B cell (primary cell): ENCODE results near the gene TBR1. TPM values are rescaled to one million over a fixed set of nuclear protein-coding genes. Genes with fewer than 3 reads are reported as not detected.

ENCODE experiments used
- ATAC-seq: fragments of 200-7000 bp; cut with Tn5 transposase; one replicate; pipeline ENCODE4 v1.10.0; 2021; ENCODE audit warnings: low read depth, mild to moderate bottlenecking, moderate number of reproducible peaks, moderate library complexity
- CTCF ChIA-PET: fragments of 350-600 bp; sonication (Branson Sonifier 250); formaldehyde crosslinking; loops from one replicate; lab custom pipeline; 2021; ENCODE audit warnings: antibody characterized with exemption, inconsistent platforms; lab: Charles Lee
- POLR2A ChIA-PET: fragments of 350-600 bp; sonication (Branson Sonifier 250); formaldehyde crosslinking; loops from one replicate; lab custom pipeline; 2021; ENCODE audit warnings: antibody characterized with exemption; lab: Charles Lee
- DNase-seq: peaks from one replicate; pipeline ENCODE4 v3.0.0; 2013
- H2AFZ ChIP-seq: 2 replicates; pipeline ENCODE4 v1.6.1; 2012; ENCODE audit warnings: mild to moderate bottlenecking, low read depth, low read length; ENCODE audit not compliant: insufficient read depth, poor library complexity, severe bottlenecking
- H3K27ac ChIP-seq, 2 donors: 1 replicate in 1 of 2; 2 replicates in 1 of 2; pipeline ENCODE4 v1.5.1; 2012 to 2013; ENCODE audit warnings: low read length in 2 of 2, mild to moderate bottlenecking in 2 of 2, moderate library complexity in 1 of 2
- H3K27me3 ChIP-seq, 4 experiments: fragments of 200-600 bp in 1 of 4; sonication (generic) in 1 of 4; replicated peaks in 1 of 4; 1 replicate in 2 of 4; 2 replicates in 2 of 4; pipeline versions ENCODE4 v1.6.1 to v1.7.0; 2013 to 2016; ENCODE audit warnings: low read length in 3 of 4, mild to moderate bottlenecking in 2 of 4, mixed read lengths in 1 of 4, moderate library complexity in 1 of 4; ENCODE audit not compliant: insufficient read depth in 4 of 4, control insufficient read depth in 3 of 4; ENCODE audit errors: control extremely low read depth in 1 of 4
- H3K36me3 ChIP-seq, 2 experiments: replicated peaks in 1 of 2; 1 replicate in 1 of 2; 2 replicates in 1 of 2; pipeline versions ENCODE4 v1.6.1 to v1.7.1; 2013; ENCODE audit warnings: low read length in 1 of 2; ENCODE audit not compliant: insufficient read depth in 2 of 2, control insufficient read depth in 1 of 2; ENCODE audit errors: control extremely low read depth in 1 of 2, extremely low read depth in 1 of 2
- H3K4me1 ChIP-seq, 2 donors: fragments of 200-600 bp in 1 of 2; sonication (generic) in 1 of 2; 1 replicate in 1 of 2; 2 replicates in 1 of 2; pipeline versions ENCODE4 v1.5.1 to v1.6.1; 2013 to 2017; ENCODE audit warnings: low read length in 2 of 2; ENCODE audit not compliant: control insufficient read depth in 2 of 2, insufficient read depth in 2 of 2
- H3K4me2 ChIP-seq: replicated peaks from 2 replicates; pipeline ENCODE3; 2012; ENCODE audit warnings: mild to moderate bottlenecking, low read depth, low read length; ENCODE audit not compliant: poor library complexity, severe bottlenecking
- H3K4me3 ChIP-seq, 5 experiments: fragments of 200-600 bp in 1 of 5; sonication (generic) in 1 of 5; 1 replicate in 3 of 5; 2 replicates in 2 of 5; pipeline versions ENCODE4 v1.5.1 to v1.7.0; 2011 to 2016; ENCODE audit warnings: low read length in 4 of 5, mild to moderate bottlenecking in 4 of 5, low read depth in 2 of 5, control low read depth in 1 of 5, moderate library complexity in 1 of 5; ENCODE audit not compliant: insufficient read depth in 1 of 5; ENCODE audit errors: control extremely low read depth in 1 of 5, extremely low read depth in 1 of 5
- H3K79me2 ChIP-seq: fragments of 200-600 bp; sonication (generic); one replicate; pipeline ENCODE4 v1.6.0; 2016; ENCODE audit warnings: low read length; ENCODE audit not compliant: control insufficient read depth, insufficient read depth
- H3K9ac ChIP-seq: fragments of 200-600 bp; sonication (generic); 2 replicates; pipeline ENCODE4 v1.6.1; 2017; ENCODE audit warnings: mild to moderate bottlenecking, low read length, moderate library complexity
- H3K9me3 ChIP-seq, 3 donors: one replicate each; pipeline versions ENCODE4 v1.6.1 to v1.7.1; 2013; ENCODE audit warnings: low read length in 2 of 3; ENCODE audit not compliant: control insufficient read depth in 2 of 3, insufficient read depth in 1 of 3; ENCODE audit errors: control extremely low read depth in 1 of 3
- H4K20me1 ChIP-seq: 2 replicates; pipeline ENCODE4 v1.6.0; 2012; ENCODE audit warnings: mild to moderate bottlenecking, low read length; ENCODE audit not compliant: insufficient read depth, control insufficient read depth, poor library complexity, severe bottlenecking
- H3K27ac Mint-ChIP-seq: one replicate; pipeline ENCODE4 v1.8.0; 2021; ENCODE audit warnings: mixed read lengths
- H3K27me3 Mint-ChIP-seq: one replicate; pipeline ENCODE4 v1.8.0; 2021; ENCODE audit warnings: mixed read lengths
- H3K4me1 Mint-ChIP-seq: one replicate; pipeline ENCODE4 v1.8.0; 2021; ENCODE audit warnings: mixed read lengths
- H3K4me3 Mint-ChIP-seq: one replicate; pipeline ENCODE4 v1.8.0; 2021; ENCODE audit warnings: mixed read lengths
- H3K9me3 Mint-ChIP-seq: one replicate; pipeline ENCODE4 v1.8.0; 2022; ENCODE audit warnings: mixed read lengths; ENCODE audit not compliant: insufficient read depth
- CTCF ChIP-seq: fragments of 200-600 bp; IDR thresholded peaks from one replicate; pipeline ENCODE4 v1.8.0; 2022; ENCODE audit warnings: antibody characterized with exemption, mild to moderate bottlenecking
- EZH2 ChIP-seq: IDR thresholded peaks from 2 replicates; pipeline ENCODE4 v1.6.1; 2012; ENCODE audit warnings: borderline replicate concordance, low read depth, mild to moderate bottlenecking, moderate library complexity, low read length; ENCODE audit not compliant: insufficient read depth, poor library complexity, severe bottlenecking
- WGBS: methylation state at CpG from one replicate; pipeline ENCODE4 v1.1.5; 2013; ENCODE audit warnings: missing lambda C conversion rate; ENCODE audit not compliant: insufficient coverage; 5-methylcytosine and 5-hydroxymethylcytosine counted together
- intact Hi-C: fragments of 100-400 bp; cut with micrococcal nuclease; formaldehyde crosslinking; loops from one replicate; pipeline ENCODE4 v1.10.0; 2022
- polyA plus RNA-seq: library from polyadenylated mRNA; depleted of rRNA; stranded (reverse); fragments of >200 nt; gene quantifications from 2 replicates; pipeline ENCODE4 v1.2.3, GENCODE V29; 2012
- total RNA-seq, 2 donors: library from RNA; stranded (reverse); fragments of 120-200 nt in 1 of 2; gene quantifications; 1 replicate in 1 of 2; 2 replicates in 1 of 2; pipeline versions ENCODE4 v1.2.3 to v1.2.4, GENCODE V29; 2013 to 2022

The TBR1 gene
- total and polyA plus RNA-seq, 2 donors (not counting 1 experiment from before 2014, with no cell fraction given) = not detected

- DNase-seq (no peak), ATAC-seq (no peak)
- H2AFZ ChIP-seq = no peak overlapping the region
- H3K4me3 ChIP-seq = no peak overlapping the region
- 100% methylated on average over 6 of the region's 12 CpGs for WGBS
- H3K36me3 ChIP-seq = no peaks in the 10 kb centered on the region
- H3K27ac ChIP-seq = no peak overlapping the region
- Mint-ChIP-seq H3K4me3 (no peak overlapping the region), H3K9me3 (no peaks in the 10 kb centered on the region), H3K4me1 (no peaks in the 10 kb centered on the region), H3K27ac (no peak overlapping the region), H3K27me3 (peaks cover 22% of the 10 kb centered on the region)
- ChIA-PET CTCF (no interaction called here), POLR2A (no interaction called here)
- no peak for TF ChIP-seq EZH2
- no peak for TF ChIP-seq CTCF
- no peaks in the 10 kb centered on the region for H4K20me1 ChIP-seq
- no peaks in the 10 kb centered on the region for H3K9me3 ChIP-seq
- no peaks in the 10 kb centered on the region for H3K79me2 ChIP-seq
- no peak overlapping the region for H3K9ac ChIP-seq
- intact Hi-C loops = no loop called here
- H3K4me1 ChIP-seq = no peaks in the 10 kb centered on the region
- peaks cover 0 to 4% (median 0%) of the 10 kb centered on the region in 4 experiments for H3K27me3 ChIP-seq
- no peak overlapping the region for H3K4me2 ChIP-seq
Observed at GRCh38 chr2:161445097-161445496, 29.0 kb downstream of the TBR1 start.

DNA sequence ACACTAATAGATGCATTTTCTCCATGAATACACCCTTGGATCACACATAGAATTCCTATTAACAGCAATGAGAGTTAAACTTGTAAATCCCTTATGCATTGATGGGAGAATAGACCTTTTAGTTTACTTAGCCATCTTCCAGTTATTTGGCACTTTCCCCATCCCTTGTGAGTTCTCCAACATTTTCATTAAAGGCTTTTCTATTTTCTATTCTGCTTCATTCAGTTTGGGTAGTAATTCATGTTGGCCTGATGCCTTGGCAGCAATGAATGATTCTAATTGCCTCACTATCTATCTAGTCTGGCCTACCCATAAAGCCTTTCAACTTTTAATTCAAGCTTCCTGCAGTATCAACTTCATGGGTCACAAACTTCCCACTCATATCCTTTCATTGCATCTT, 32.3 kb downstream of the TBR1 start:
- Mint-ChIP-seq H3K27me3 (peaks cover 8% of the 10 kb centered on the region), H3K4me3 (no peak overlapping the region), H3K27ac (no peak overlapping the region), H3K4me1 (no peaks in the 10 kb centered on the region), H3K9me3 (no peaks in the 10 kb centered on the region)
- no peak overlapping the region for H3K4me2 ChIP-seq
- intact Hi-C loops = no loop called here
- no peak overlapping the region for H3K4me3 ChIP-seq
- no peaks in the 10 kb centered on the region for H3K4me1 ChIP-seq
- ChIA-PET POLR2A (no interaction called here), CTCF (no interaction called here)
- H3K79me2 ChIP-seq = no peaks in the 10 kb centered on the region
- DNase-seq = no peak
- H3K9ac ChIP-seq = no peak overlapping the region
- no peak for TF ChIP-seq EZH2
- TF ChIP-seq CTCF = no peak
- no peak overlapping the region for H3K27ac ChIP-seq
- ATAC-seq = no peak
- H3K36me3 ChIP-seq = no peaks in the 10 kb centered on the region
- no peaks in the 10 kb centered on the region for H4K20me1 ChIP-seq
- H3K9me3 ChIP-seq = peaks cover 0 to 2% (median 0%) of the 10 kb centered on the region in 3 donors
- no peak overlapping the region for H2AFZ ChIP-seq
- no peaks in the 10 kb centered on the region for H3K27me3 ChIP-seq
